OCI-LY7 (cell line): Measurements from ENCODE around the gene GNAL. TPM values are rescaled to one million over a fixed set of nuclear protein-coding genes. Genes with fewer than 3 reads are reported as not detected.

Source experiments
- BruUV-seq: library from RNA; stranded (reverse); fragments of 400-500 nt; replicated peaks from 2 replicates; lab custom pipeline; 2021; lab: Mats Ljungman, UMichigan
- CTCF ChIA-PET: fragments of 300-600 bp; sonication (Branson Sonifier 250); formaldehyde crosslinking; loops from one replicate; lab custom pipeline; 2022; ENCODE audit warnings: antibody characterized with exemption; ENCODE audit not compliant: unreplicated experiment; lab: Charles Lee
- POLR2A ChIA-PET: fragments of 300-600 bp; sonication (Branson Sonifier 250); formaldehyde crosslinking; loops from one replicate; lab custom pipeline; 2022; ENCODE audit warnings: antibody characterized with exemption; lab: Charles Lee
- DNase-seq: peaks from one replicate; pipeline ENCODE4 v3.0.0-alpha.2; 2015; ENCODE audit warnings: low spot score
- H2AFZ ChIP-seq: fragments of 200-600 bp; sonication (generic), shearing (Covaris generic); 2 replicates; pipeline ENCODE4 v1.6.1; 2014; ENCODE audit warnings: mild to moderate bottlenecking, antibody characterized with exemption, low read length, moderate library complexity
- H3K27ac ChIP-seq: fragments of 200-600 bp; sonication (generic); 2 replicates; pipeline ENCODE4 v1.5.1; 2014; ENCODE audit warnings: mixed run types, low read depth, mild to moderate bottlenecking, moderate library complexity, low read length, inconsistent platforms; ENCODE audit not compliant: poor library complexity, severe bottlenecking
- H3K36me3 ChIP-seq: fragments of 200-600 bp; sonication (generic); 2 replicates; pipeline ENCODE4 v1.6.1; 2014; ENCODE audit warnings: mild to moderate bottlenecking, antibody characterized with exemption, low read length, moderate library complexity, mixed read lengths; ENCODE audit not compliant: insufficient read depth
- H3K4me1 ChIP-seq: fragments of 200-600 bp; sonication (generic); 2 replicates; pipeline ENCODE4 v1.5.1; 2014; ENCODE audit warnings: mild to moderate bottlenecking, low read length; ENCODE audit not compliant: insufficient read depth, poor library complexity, severe bottlenecking
- H3K4me2 ChIP-seq: fragments of 200-600 bp; sonication (generic); 2 replicates; pipeline ENCODE4 v1.6.1; 2014; ENCODE audit warnings: mild to moderate bottlenecking, low read length
- H3K4me3 ChIP-seq: fragments of 200-600 bp; sonication (generic); 2 replicates; pipeline ENCODE4 v1.5.1; 2014; ENCODE audit warnings: mild to moderate bottlenecking, low read depth, low read length; ENCODE audit not compliant: poor library complexity, severe bottlenecking
- H3K79me2 ChIP-seq: fragments of 200-600 bp; sonication (generic); 2 replicates; pipeline ENCODE4 v1.6.1; 2016; ENCODE audit warnings: low read depth, mild to moderate bottlenecking, low read length, moderate library complexity, mixed read lengths; ENCODE audit not compliant: insufficient read depth
- H3K9me2 ChIP-seq: fragments of 200-600 bp; sonication (generic); 2 replicates; pipeline ENCODE4 v1.6.1; 2016; ENCODE audit warnings: mild to moderate bottlenecking, low read length, mixed read lengths; ENCODE audit not compliant: insufficient read depth
- H3K9me3 ChIP-seq: fragments of 200-600 bp; sonication (generic); 2 replicates; pipeline ENCODE4 v1.6.1; 2014; ENCODE audit warnings: mild to moderate bottlenecking, mixed run types, low read length, mixed read lengths
- H4K20me1 ChIP-seq: fragments of 200-600 bp; sonication (generic); 2 replicates; pipeline ENCODE4 v1.6.1; 2014; ENCODE audit warnings: mild to moderate bottlenecking, antibody characterized with exemption, low read length, moderate library complexity, mixed read lengths; ENCODE audit not compliant: insufficient read depth
- CTCF ChIP-seq: fragments of 200-600 bp; sonication (generic); conservative IDR thresholded peaks from 2 replicates; pipeline ENCODE4 v1.5.1; 2014; ENCODE audit warnings: mild to moderate bottlenecking, antibody characterized with exemption, low read length, moderate library complexity, mixed read lengths
- EZH2phosphoT487 ChIP-seq: fragments of 200-600 bp; sonication (generic); IDR thresholded peaks from 2 replicates; pipeline ENCODE4 v1.6.1; 2018; ENCODE audit warnings: low read depth, borderline replicate concordance, mild to moderate bottlenecking, mixed run types, antibody characterized with exemption, low read length, moderate library complexity, mixed read lengths
- intact Hi-C: fragments of 100-400 bp; cut with micrococcal nuclease; formaldehyde crosslinking; loops from one replicate; pipeline ENCODE4 v1.10.0; 2022; ENCODE audit not compliant: unreplicated experiment
- total RNA-seq, 2 experiments: library from RNA; depleted of rRNA in 1 of 2; stranded (reverse); fragments of >200 nt in 1 of 2; shearing (Covaris generic) in 1 of 2; gene quantifications; 2 replicates each; pipeline ENCODE4 v1.2.3, GENCODE V29; 2014 to 2022

Gene GNAL
- total RNA-seq, 2 experiments from 2014 or later, result 0.03 to 0.25 TPM

DNA sequence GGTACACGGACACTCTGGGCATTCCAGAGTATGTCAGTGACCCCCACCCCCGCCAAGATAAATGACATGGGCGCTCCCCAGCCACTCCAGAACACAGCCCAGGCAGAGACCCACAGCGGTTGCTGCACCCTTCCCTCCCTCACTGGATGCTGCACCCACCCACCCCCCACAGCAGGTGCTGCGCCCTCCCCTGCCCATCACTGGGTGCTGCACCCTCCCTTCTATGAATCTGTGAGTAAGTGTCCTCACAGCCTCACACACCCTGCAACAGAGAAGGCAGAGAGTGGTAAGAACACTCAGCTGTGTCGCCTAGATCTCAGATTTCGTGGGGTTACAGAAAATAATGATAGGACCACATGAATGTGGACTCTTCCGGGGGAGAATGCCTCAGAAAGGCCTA, 185.6 kb downstream of the GNAL start:
- Histone ChIP-seq H3K4me2 (no peak overlapping the region), H3K4me3 (no peak overlapping the region), H3K9me2 (no peaks in the 10 kb centered on the region), H4K20me1 (no peaks in the 10 kb centered on the region), H3K79me2 (no peaks in the 10 kb centered on the region), H3K27ac (no peak overlapping the region), H3K4me1 (no peaks in the 10 kb centered on the region), H3K9me3 (no peaks in the 10 kb centered on the region), H2AFZ (no peak overlapping the region), H3K36me3 (no peaks in the 10 kb centered on the region)
- no TSS peak for BruUV-seq
- ChIA-PET POLR2A (interaction anchor here (0.6 kb wide), 1 partner anchor 191 kb away, joined by 10 read pairs; no protein-coding TSS in a partner anchor), CTCF (no interaction called here)
- TF ChIP-seq EZH2phosphoT487, result no peak
- no peak for TF ChIP-seq CTCF
- intact Hi-C loops, result no loop called here
- no peak for DNase-seq

- Histone ChIP-seq H4K20me1 (no peaks in the 10 kb centered on the region), H3K9me3 (no peaks in the 10 kb centered on the region), H3K79me2 (no peaks in the 10 kb centered on the region), H2AFZ (no peak overlapping the region), H3K36me3 (no peaks in the 10 kb centered on the region), H3K4me3 (no peak overlapping the region), H3K4me2 (no peak overlapping the region), H3K9me2 (no peaks in the 10 kb centered on the region), H3K4me1 (peaks cover 11% of the 10 kb centered on the region), H3K27ac (no peak overlapping the region)
- intact Hi-C loops, result no loop called here
- no TSS peak for BruUV-seq
- no peak for DNase-seq
- CTCF ChIA-PET, result interaction anchor here (0.5 kb wide), 1 partner anchor 150 kb away, joined by 3 read pairs; no protein-coding TSS in a partner anchor
- POLR2A ChIA-PET, result no interaction called here
- TF ChIP-seq CTCF (no peak), EZH2phosphoT487 (no peak)
Observed at GRCh38 chr18:11877497-11878135, 188.6 kb downstream of the GNAL start.

DNA sequence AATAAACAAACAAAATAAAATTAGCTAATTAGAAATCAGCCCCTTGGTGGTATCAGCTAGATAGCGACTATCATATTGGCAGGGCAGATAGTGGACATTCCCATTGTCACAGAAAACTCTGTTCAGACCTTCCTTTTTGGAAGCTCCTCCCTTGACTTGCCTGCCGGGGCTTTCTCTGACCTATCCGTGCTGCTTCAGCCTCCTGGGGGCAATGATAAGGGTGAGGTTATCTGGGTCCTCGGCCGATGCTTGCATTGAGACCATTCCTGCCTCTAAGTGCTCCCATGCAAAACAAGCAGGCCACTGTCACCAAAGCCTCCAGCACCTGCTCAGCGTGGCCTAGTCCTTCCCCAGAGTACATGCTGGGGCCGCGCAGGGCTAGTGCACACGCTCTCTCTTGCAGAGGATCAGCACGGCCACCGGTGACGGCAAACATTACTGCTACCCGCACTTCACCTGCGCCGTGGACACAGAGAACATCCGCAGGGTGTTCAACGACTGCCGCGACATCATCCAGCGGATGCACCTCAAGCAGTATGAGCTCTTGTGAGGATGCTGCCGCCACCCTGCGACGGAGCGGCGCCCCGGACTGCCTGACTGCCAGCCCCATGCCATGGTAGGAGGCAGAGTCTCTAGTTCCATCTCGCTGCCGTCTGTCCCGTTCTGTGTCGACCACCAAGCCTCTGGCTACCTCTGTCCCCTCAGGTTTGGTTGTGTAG, 191.7 kb downstream of the GNAL start:
- POLR2A ChIA-PET, result interaction anchor here (0.5 kb wide), 1 partner anchor 84 kb away, joined by 3 read pairs; no protein-coding TSS in a partner anchor

More for the DNA sequence above, 191.7 kb downstream of the GNAL start:
- no TSS peak for BruUV-seq
- H3K79me2 ChIP-seq, result no peaks in the 10 kb centered on the region
- H3K4me1 ChIP-seq, result peaks cover 39% of the 10 kb centered on the region
- no peaks in the 10 kb centered on the region for H3K9me2 ChIP-seq
- H3K27ac ChIP-seq, result no peak overlapping the region
- DNase-seq, result no peak
- H3K9me3 ChIP-seq, result no peaks in the 10 kb centered on the region
- H3K4me2 ChIP-seq, result no peak overlapping the region
- no peak overlapping the region for H3K4me3 ChIP-seq
- intact Hi-C loops, result loop anchor here (5.0 kb wide), 1 partner anchor 157 kb away; no protein-coding TSS in a partner anchor
- H2AFZ ChIP-seq, result no peak overlapping the region
- H4K20me1 ChIP-seq, result no peaks in the 10 kb centered on the region
- CTCF ChIA-PET, result no interaction called here
- peaks cover 19% of the 10 kb centered on the region; the same call in 1 of the 2 replicates for H3K36me3 ChIP-seq
- TF ChIP-seq CTCF (no peak), EZH2phosphoT487 (no peak)
